Ishikawa (cell line): ENCODE results near the gene AIF1.

ENCODE experiments used
- CEBPB ChIP-seq: IDR thresholded peaks from 2 replicates; pipeline ENCODE4 v1.6.1; 2012
- CREB1 ChIP-seq: IDR thresholded peaks from 2 replicates; pipeline ENCODE4 v1.6.1; 2012; ENCODE audit warnings: low read depth
- EGR1 ChIP-seq: IDR thresholded peaks from 2 replicates; pipeline ENCODE4 v1.6.1; 2012
- EP300 ChIP-seq: IDR thresholded peaks from 2 replicates; pipeline ENCODE4 v1.6.1; 2012; ENCODE audit warnings: borderline replicate concordance
- FOXM1 ChIP-seq: IDR thresholded peaks from 2 replicates; pipeline ENCODE4 v1.6.1; 2012; ENCODE audit warnings: low read depth, borderline replicate concordance
- MAX ChIP-seq: IDR thresholded peaks from 2 replicates; pipeline ENCODE4 v1.6.1; 2012
- RAD21 ChIP-seq: IDR thresholded peaks from 2 replicates; pipeline ENCODE4 v1.6.1; 2012; ENCODE audit warnings: low read depth
- REST ChIP-seq: IDR thresholded peaks from 2 replicates; pipeline ENCODE4 v1.6.1; 2012; ENCODE audit warnings: low read depth, mild to moderate bottlenecking
- TAF1 ChIP-seq: IDR thresholded peaks from 2 replicates; pipeline ENCODE4 v1.6.1; 2012; ENCODE audit warnings: low read depth, mild to moderate bottlenecking
- TCF12 ChIP-seq: IDR thresholded peaks from 2 replicates; pipeline ENCODE4 v1.6.1; 2012; ENCODE audit warnings: low read depth
- YY1 ChIP-seq: IDR thresholded peaks from 2 replicates; pipeline ENCODE4 v1.6.1; 2012; ENCODE audit warnings: low read depth
- ZBTB7A ChIP-seq: IDR thresholded peaks from 2 replicates; pipeline ENCODE4 v1.6.1; 2012; ENCODE audit warnings: low read depth

DNA sequence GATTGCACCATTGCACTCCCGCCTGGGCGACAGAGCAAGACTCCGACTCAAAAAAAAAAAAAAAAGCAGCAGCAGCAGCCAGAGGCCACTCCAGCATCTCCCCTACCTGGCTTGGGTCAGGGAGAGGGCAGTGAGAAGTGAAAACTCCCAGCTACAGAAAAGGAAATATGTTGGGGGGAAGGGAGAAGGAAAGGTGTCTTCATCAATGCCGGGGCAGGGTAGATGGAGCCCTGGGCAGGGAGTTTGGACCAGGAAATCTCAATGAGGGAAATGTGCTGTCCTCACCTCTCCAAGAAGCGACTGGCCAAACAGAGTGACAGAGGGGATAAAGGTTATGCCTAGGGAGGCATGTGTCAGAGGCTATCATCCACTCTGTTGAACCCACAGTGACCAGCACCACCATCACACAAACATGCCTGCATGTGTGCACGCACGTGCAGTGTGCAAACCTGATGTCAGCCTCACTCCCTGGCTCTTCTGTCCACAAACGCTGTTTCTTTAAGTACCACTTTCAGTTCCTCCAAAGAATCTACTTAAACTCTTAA is 887 bp upstream of the AIF1 start:
- no peak for TF ChIP-seq TCF12
- no peak for TF ChIP-seq TAF1
- TF ChIP-seq REST = no peak
- TF ChIP-seq MAX = no peak
- TF ChIP-seq CEBPB = no peak
- no peak for TF ChIP-seq EP300
- no peak for TF ChIP-seq RAD21
- no peak for TF ChIP-seq FOXM1
- TF ChIP-seq EGR1 = no peak
- TF ChIP-seq ZBTB7A = no peak
- TF ChIP-seq CREB1 = no peak
- no peak for TF ChIP-seq YY1
